HG03108 (cell line): ENCODE results near the gene G2E3.

Experiments
- ATAC-seq: cut with Tn5 transposase; IDR thresholded peaks from one replicate; pipeline ENCODE4 v1.9.1; 2021; ENCODE audit warnings: moderate library complexity; ENCODE audit not compliant: unreplicated experiment

The G2E3 gene

GRCh38 chr14:30648471-30648870 is 89.5 kb downstream of the G2E3 start:
- ATAC-seq: no peak

- no peak for ATAC-seq
Measured at GRCh38 chr14:30651937-30652336, 93.0 kb downstream of the G2E3 start.

GRCh38 chr14:30655124-30655523 is 96.2 kb downstream of the G2E3 start:
- no peak for ATAC-seq

- no peak for ATAC-seq
Measured at GRCh38 chr14:30655658-30656057, 96.7 kb downstream of the G2E3 start.

GRCh38 chr14:30656190-30656632 is 97.3 kb downstream of the G2E3 start:
- no peak for ATAC-seq

GRCh38 chr14:30657050-30657449 is 98.1 kb downstream of the G2E3 start:
- no peak for ATAC-seq

GRCh38 chr14:30657606-30658163 is 98.7 kb downstream of the G2E3 start:
- ATAC-seq: no peak

- ATAC-seq: no peak
Measured at GRCh38 chr14:30658645-30659044, 99.7 kb downstream of the G2E3 start.

- no peak for ATAC-seq
Measured at GRCh38 chr14:30669594-30669993, 110.6 kb downstream of the G2E3 start.
